H1 (cell line): ENCODE data around the gene ACTN3. TPM values are rescaled to one million over a fixed set of nuclear protein-coding genes. Genes with fewer than 3 reads are reported as not detected.

Experiments used
- CTCF ChIA-PET: fragments of 300-600 bp; sonication (Branson Sonifier 250); formaldehyde crosslinking; loops from one replicate; lab custom pipeline; 2021; ENCODE audit not compliant: partially characterized antibody; lab: Charles Lee
- POLR2A ChIA-PET: fragments of 300-600 bp; sonication (Branson Sonifier 250); formaldehyde crosslinking; loops from one replicate; lab custom pipeline; 2021; ENCODE audit warnings: inconsistent platforms; ENCODE audit not compliant: partially characterized antibody; lab: Charles Lee
- DNase-seq, 2 experiments: peaks; one replicate each; pipeline versions ENCODE4 v3.0.0 to v3.0.0-alpha.2; 2010 to 2022; ENCODE audit warnings: low spot score in 2 of 2, low read depth in 1 of 2, mixed read lengths in 1 of 2
- FAIRE-seq: peaks from 2 replicates; lab custom pipeline; 2011; peaks lifted over from hg19 to GRCh38; lab: Jason Lieb, UNC
- H2AFZ ChIP-seq: 2 replicates; pipeline ENCODE4 v1.8.1; 2012; ENCODE audit warnings: low read length, inconsistent platforms
- H2AK5ac ChIP-seq: 2 replicates; pipeline ENCODE4 v1.6.1; 2013; ENCODE audit warnings: low read depth, low read length
- H2BK120ac ChIP-seq: replicated peaks from 2 replicates; pipeline ENCODE3; 2013; ENCODE audit warnings: low read depth, low read length, inconsistent platforms
- H2BK12ac ChIP-seq: 2 replicates; pipeline ENCODE4 v1.6.1; 2013; ENCODE audit warnings: low read depth, low read length
- H2BK15ac ChIP-seq: 2 replicates; pipeline ENCODE4 v1.6.1; 2013; ENCODE audit warnings: low read length
- H2BK20ac ChIP-seq: 2 replicates; pipeline ENCODE4 v1.6.1; 2013; ENCODE audit warnings: low read length
- H2BK5ac ChIP-seq: 2 replicates; pipeline ENCODE4 v1.6.1; 2013; ENCODE audit warnings: low read depth, low read length
- H3K14ac ChIP-seq: 2 replicates; pipeline ENCODE4 v1.6.1; 2013; ENCODE audit warnings: inconsistent platforms; ENCODE audit not compliant: insufficient read length
- H3K18ac ChIP-seq: 2 replicates; pipeline ENCODE4 v1.6.1; 2013; ENCODE audit warnings: low read length; ENCODE audit errors: extremely low read depth
- H3K23ac ChIP-seq: 2 replicates; pipeline ENCODE4 v1.6.1; 2013; ENCODE audit warnings: inconsistent platforms; ENCODE audit not compliant: insufficient read length
- H3K23me2 ChIP-seq: 2 replicates; pipeline ENCODE4 v1.6.1; 2013; ENCODE audit warnings: low read depth, low read length
- H3K27ac ChIP-seq: 2 replicates; pipeline ENCODE4 v1.6.1; 2011; ENCODE audit warnings: low read depth, low read length, inconsistent platforms
- H3K27me3 ChIP-seq, 4 experiments: replicated peaks in 1 of 4; 1 replicate in 1 of 4; 2 replicates in 3 of 4; pipeline versions ENCODE4 v1.6.1 to v1.8.1; 2011 to 2013; ENCODE audit warnings: low read length in 3 of 4, mild to moderate bottlenecking in 3 of 4, inconsistent platforms in 2 of 4, mixed read lengths in 2 of 4, moderate library complexity in 1 of 4; ENCODE audit not compliant: control insufficient read depth in 3 of 4, insufficient read depth in 3 of 4; ENCODE audit errors: extremely low read depth in 1 of 4
- H3K36me3 ChIP-seq, 4 experiments: 2 replicates each; pipeline versions ENCODE4 v1.6.1 to v1.8.1; 2011 to 2013; ENCODE audit warnings: mild to moderate bottlenecking in 4 of 4, low read length in 3 of 4, moderate library complexity in 2 of 4, control low read depth in 1 of 4, inconsistent platforms in 1 of 4; ENCODE audit not compliant: insufficient read depth in 4 of 4, control insufficient read depth in 2 of 4
- H3K4ac ChIP-seq: replicated peaks from 2 replicates; pipeline ENCODE3; 2013; ENCODE audit warnings: low read length, low read depth, mixed read lengths, inconsistent platforms; ENCODE audit not compliant: insufficient read length
- H3K4me1 ChIP-seq, 4 experiments: replicated peaks in 1 of 4; 1 replicate in 1 of 4; 2 replicates in 3 of 4; pipeline versions ENCODE4 v1.6.1 to v1.8.1; 2011 to 2013; ENCODE audit warnings: low read length in 3 of 4, inconsistent platforms in 2 of 4, mixed read lengths in 1 of 4; ENCODE audit not compliant: insufficient read depth in 4 of 4, control insufficient read depth in 3 of 4
- H3K4me2 ChIP-seq, 2 experiments: 2 replicates each; pipeline versions ENCODE4 v1.6.1 to v1.8.1; 2011 to 2013; ENCODE audit warnings: low read depth in 2 of 2, low read length in 2 of 2, control low read depth in 1 of 2, inconsistent platforms in 1 of 2, mild to moderate bottlenecking in 1 of 2; ENCODE audit not compliant: insufficient read depth in 1 of 2
- H3K4me3 ChIP-seq, 4 experiments: fragments of 200-600, 300-600 bp in 1 of 4; sonication (generic), shearing (Covaris generic), sonication (Bioruptor Twin) in 1 of 4; 2 replicates each; pipeline versions ENCODE4 v1.5.1 to v1.8.1; 2011 to 2016; ENCODE audit warnings: low read length in 4 of 4, low read depth in 3 of 4, control low read depth in 2 of 4, inconsistent platforms in 2 of 4, mild to moderate bottlenecking in 2 of 4, mixed read lengths in 1 of 4, moderate library complexity in 1 of 4; ENCODE audit not compliant: insufficient read depth in 2 of 4; ENCODE audit errors: extremely low read depth in 1 of 4
- H3K56ac ChIP-seq: replicated peaks from 2 replicates; pipeline ENCODE3; 2013; ENCODE audit warnings: low read depth, mild to moderate bottlenecking, mixed read lengths, low read length, inconsistent platforms; ENCODE audit not compliant: insufficient read length
- H3K79me1 ChIP-seq: 2 replicates; pipeline ENCODE4 v1.6.1; 2013; ENCODE audit warnings: low read depth, low read length, control low read depth
- H3K79me2 ChIP-seq, 2 experiments: 2 replicates each; pipeline versions ENCODE4 v1.6.1 to v1.8.1; 2012 to 2013; ENCODE audit warnings: low read length in 2 of 2, mild to moderate bottlenecking in 2 of 2, inconsistent platforms in 1 of 2; ENCODE audit not compliant: insufficient read depth in 2 of 2, control insufficient read depth in 1 of 2
- H3K9ac ChIP-seq, 4 experiments: replicated peaks in 1 of 4; 1 replicate in 1 of 4; 2 replicates in 3 of 4; pipeline versions ENCODE4 v1.6.1 to v1.8.1; 2011 to 2013; ENCODE audit warnings: low read depth in 3 of 4, low read length in 3 of 4, control low read depth in 2 of 4, mild to moderate bottlenecking in 2 of 4, moderate library complexity in 2 of 4, inconsistent platforms in 1 of 4; ENCODE audit errors: extremely low read depth in 1 of 4
- H3K9me3 ChIP-seq, 2 experiments: 2 replicates each; pipeline versions ENCODE4 v1.6.1 to v1.8.1; 2012 to 2013; ENCODE audit warnings: mild to moderate bottlenecking in 2 of 2, moderate library complexity in 2 of 2, control low read depth in 1 of 2, inconsistent platforms in 1 of 2, low read depth in 1 of 2, low read length in 1 of 2, mixed read lengths in 1 of 2; ENCODE audit not compliant: insufficient read depth in 2 of 2
- H4K20me1 ChIP-seq, 2 experiments: replicated peaks in 1 of 2; 2 replicates each; pipeline versions ENCODE3 to v1.8.1; 2011 to 2013; ENCODE audit warnings: inconsistent platforms in 2 of 2, low read length in 2 of 2, mild to moderate bottlenecking in 1 of 2; ENCODE audit not compliant: insufficient read depth in 2 of 2, control insufficient read depth in 1 of 2
- H4K5ac ChIP-seq: 2 replicates; pipeline ENCODE4 v1.6.1; 2013; ENCODE audit warnings: low read length, low read depth, mixed read lengths, inconsistent platforms; ENCODE audit not compliant: insufficient read length
- H4K8ac ChIP-seq: 2 replicates; pipeline ENCODE4 v1.8.0; 2013; ENCODE audit warnings: mild to moderate bottlenecking, moderate library complexity, low read length, inconsistent platforms; ENCODE audit not compliant: insufficient read depth; ENCODE audit errors: extremely low read depth
- H4K91ac ChIP-seq: replicated peaks from 2 replicates; pipeline ENCODE3; 2013; ENCODE audit warnings: low read length, mixed read lengths, inconsistent platforms; ENCODE audit not compliant: insufficient read length
- ATF3 ChIP-seq: IDR thresholded peaks from 2 replicates; pipeline ENCODE4 v1.6.1; 2011; ENCODE audit warnings: low read depth, mild to moderate bottlenecking, low read length; ENCODE audit not compliant: insufficient read depth
- BACH1 ChIP-seq: IDR thresholded peaks from 2 replicates; pipeline ENCODE4 v1.6.1; 2012; ENCODE audit warnings: low read length, improper control_type of control experiment
- CHD1 ChIP-seq: IDR thresholded peaks from 2 replicates; pipeline ENCODE4 v1.6.1; 2012; ENCODE audit warnings: low read depth, low read length, improper control_type of control experiment
- CREB1 ChIP-seq: IDR thresholded peaks from 2 replicates; pipeline ENCODE4 v1.6.1; 2012; ENCODE audit warnings: inconsistent platforms
- EGR1 ChIP-seq: IDR thresholded peaks from 2 replicates; pipeline ENCODE4 v1.6.1; 2011; ENCODE audit warnings: low read depth, low read length, borderline replicate concordance
- KDM1A ChIP-seq: fragments of 200-600, 300-600 bp; sonication (generic); IDR thresholded peaks from 2 replicates; pipeline ENCODE4 v1.7.1; 2016; ENCODE audit warnings: mild to moderate bottlenecking, low read length, borderline replicate concordance
- KDM5A ChIP-seq: fragments of 200-600 bp; IDR thresholded peaks from 2 replicates; pipeline ENCODE4 v1.7.1; 2012; ENCODE audit warnings: mild to moderate bottlenecking, low read length, inconsistent platforms, mixed read lengths
- MAX ChIP-seq: IDR thresholded peaks from 2 replicates; pipeline ENCODE4 v1.6.1; 2012; ENCODE audit warnings: inconsistent platforms
- RAD21 ChIP-seq, 2 experiments: IDR thresholded peaks in 1 of 2; conservative IDR thresholded peaks in 1 of 2; 2 replicates each; pipeline ENCODE4 v1.6.1; 2011; ENCODE audit warnings: low read depth in 2 of 2, low read length in 2 of 2, improper control_type of control experiment in 1 of 2, inconsistent platforms in 1 of 2, mild to moderate bottlenecking in 1 of 2, moderate library complexity in 1 of 2
- RNF2 ChIP-seq: fragments of 200-900, 300-1000 bp; sonication (generic); IDR thresholded peaks from 2 replicates; pipeline ENCODE4 v1.7.1; 2016; ENCODE audit warnings: borderline replicate concordance, low read depth, mild to moderate bottlenecking, antibody characterized with exemption, low read length; ENCODE audit not compliant: poor library complexity, severe bottlenecking; ENCODE audit errors: missing control alignments
- SP2 ChIP-seq: IDR thresholded peaks from 2 replicates; pipeline ENCODE4 v1.6.1; 2012; ENCODE audit warnings: mild to moderate bottlenecking, low read length, inconsistent platforms
- WGBS, 2 experiments: shearing (Covaris generic) in 1 of 2; methylation state at CpG; one replicate each; pipeline versions ENCODE4 v1.1.6 to v1.1.7; 2013 to 2015; ENCODE audit warnings: low lambda C conversion rate in 2 of 2, mixed read lengths in 2 of 2, inconsistent platforms in 1 of 2, low coverage in 1 of 2, missing lambda C conversion rate in 1 of 2; ENCODE audit not compliant: insufficient replicate concordance in 2 of 2, insufficient coverage in 1 of 2, insufficient read length in 1 of 2; ENCODE audit errors: extremely low coverage in 1 of 2, missing lambda C conversion rate in 1 of 2; 5-methylcytosine and 5-hydroxymethylcytosine counted together
- polyA plus RNA-seq, 7 experiments: library from polyadenylated mRNA; depleted of rRNA in 3 of 7; stranded (reverse) in 5 of 7; unstranded in 2 of 7; fragments of >200 nt in 5 of 7; fragments of 200-250 nt in 2 of 7; gene quantifications; 1 replicate in 5 of 7; 2 replicates in 1 of 7; 4 replicates in 1 of 7; pipeline versions ENCODE4 v1.2.1 to v1.2.3, GENCODE V29; 2011 to 2013; ENCODE audit warnings: missing spikeins in 2 of 7, mixed read lengths in 2 of 7
- total RNA-seq: library from RNA; stranded (reverse); fragmentation: NEBNext Ultra II Directional; extraction: Animal tissue kit (Norgen Biotek cat#: 25700); gene quantifications from 2 replicates; pipeline ENCODE4 v1.2.1, GENCODE V29; 2021

Gene ACTN3
- total and polyA plus RNA-seq, 2 of the 8 experiments (the other 6 are each of a cell fraction or from before 2014, with no cell fraction given), result 30.8 to 36.7 TPM

GRCh38 chr11:66523611-66524010 is 23.1 kb upstream of the ACTN3 start:
- Histone ChIP-seq H3K4me3 (no peak overlapping the region), H3K79me2 (no peaks in the 10 kb centered on the region), H4K20me1 (peaks cover 0 to 2% of the 10 kb centered on the region in 2 experiments), H3K36me3 (peaks cover 3 to 20% (median 13%) of the 10 kb centered on the region in 4 experiments; a peak in 7 of 8 replicates), H3K27me3 (no peaks in the 10 kb centered on the region), H2BK120ac (no peak overlapping the region), H3K18ac (no peak overlapping the region), H3K79me1 (no peaks in the 10 kb centered on the region), H3K23ac (no peak overlapping the region), H3K14ac (no peak overlapping the region), H3K27ac (no peak overlapping the region), H3K56ac (no peak overlapping the region), H3K4me2 (no peak overlapping the region), H2AK5ac (no peak overlapping the region), H2BK20ac (no peak overlapping the region), H2AFZ (no peak overlapping the region), H2BK15ac (no peak overlapping the region), H3K4ac (no peak overlapping the region), H2BK5ac (no peak overlapping the region), H3K9ac (no peak overlapping the region), H4K8ac (no peak overlapping the region), H2BK12ac (no peak overlapping the region), H3K23me2 (no peaks in the 10 kb centered on the region), H4K5ac (no peak overlapping the region), H3K4me1 (no peaks in the 10 kb centered on the region), H4K91ac (no peak overlapping the region), H3K9me3 (no peaks in the 10 kb centered on the region)
- TF ChIP-seq CHD1, result no peak
- no peak for TF ChIP-seq MAX
- no peak for TF ChIP-seq KDM5A
- no peak for TF ChIP-seq RAD21 (IDR thresholded peaks at IDR 0.05 in 1 of 2, conservative IDR thresholded peaks at IDR 0.05 in 1 of 2; ENCODE audit: low read depth in 2 of 2, low read length in 2 of 2)
- no peak for TF ChIP-seq EGR1
- TF ChIP-seq RNF2, result no peak
- TF ChIP-seq ATF3, result no peak
- no peak for TF ChIP-seq BACH1
- no peak for TF ChIP-seq SP2
- TF ChIP-seq CREB1, result no peak
- no peak for TF ChIP-seq KDM1A
- FAIRE-seq, result no peak
- POLR2A ChIA-PET, result interaction anchor here (0.6 to 2.4 kb wide), 5 partner anchors 10 to 117 kb away, joined by 3 to 10 read pairs (median 3); partner anchors contain the start of gene BBS1
- 93% methylated on average over 11 of the region's 11 CpGs; no CpG with 5 or more reads in 1 of the 2 experiments for WGBS, 2 experiments
- DNase-seq, result no peak
- CTCF ChIA-PET, result interaction anchor here (0.7 to 1.7 kb wide), 2 partner anchors 13 to 32 kb away, joined by 3 to 8 read pairs; no protein-coding TSS in a partner anchor
